K562 (cell line): Measurements from ENCODE around the gene EME1. TPM values are rescaled to one million over a fixed set of nuclear protein-coding genes. Genes with fewer than 3 reads are reported as not detected.

Experiments
- CAMTA2 ChIP-seq: fragments of 250-450 bp; sonication (Bioruptor Pico); conservative IDR thresholded peaks from 2 replicates; pipeline ENCODE4 v1.5.1; 2022
- EGR1 ChIP-seq: fragments of 450-650 bp; conservative IDR thresholded peaks from 2 replicates; pipeline ENCODE4 v1.6.1; 2017; ENCODE audit warnings: mild to moderate bottlenecking
- FOXK1 ChIP-seq: sonication (generic); formaldehyde crosslinking; IDR thresholded peaks from 2 replicates; pipeline ENCODE4 v1.8.0; 2022; ENCODE audit warnings: missing genetic modification reagents, mild to moderate bottlenecking, borderline replicate concordance
- HMGN3 ChIP-seq: IDR thresholded peaks from 2 replicates; pipeline ENCODE4 v1.6.1; 2011; ENCODE audit warnings: borderline replicate concordance, low read depth, mild to moderate bottlenecking, mixed read lengths, low read length; ENCODE audit not compliant: insufficient read length; ENCODE audit errors: extremely low read depth
- HNRNPLL ChIP-seq: fragments of 200-400 bp; formaldehyde crosslinking; IDR thresholded peaks from 2 replicates; pipeline ENCODE4 v1.6.1; 2017; ENCODE audit warnings: low read length, low read depth, mild to moderate bottlenecking; ENCODE audit not compliant: poor library complexity, severe bottlenecking
- KHSRP ChIP-seq: fragments of 450-650 bp; IDR thresholded peaks from 2 replicates; pipeline ENCODE4 v1.6.1; 2017
- MYBL2 ChIP-seq, 2 experiments: fragments of 450-650 bp in 1 of 2; sonication (generic) in 1 of 2; formaldehyde crosslinking in 1 of 2; IDR thresholded peaks; 2 replicates each; pipeline versions ENCODE4 v1.6.1 to v1.8.1; 2017 to 2022; ENCODE audit warnings: borderline replicate concordance in 1 of 2, inconsistent platforms in 1 of 2, low read depth in 1 of 2, mild to moderate bottlenecking in 1 of 2, missing genetic modification reagents in 1 of 2, moderate library complexity in 1 of 2
- OTX1 ChIP-seq: fragments of 450-650 bp; formaldehyde crosslinking; IDR thresholded peaks from 2 replicates; pipeline ENCODE4 v1.4.0; 2022; ENCODE audit warnings: mild to moderate bottlenecking
- PHTF2 ChIP-seq: fragments of 250-450 bp; sonication (Bioruptor Pico); IDR thresholded peaks from 2 replicates; pipeline ENCODE4 v1.5.0; 2021; ENCODE audit warnings: mild to moderate bottlenecking
- POLR2A ChIP-seq: fragments of 450-650 bp; conservative IDR thresholded peaks from 2 replicates; pipeline ENCODE4 v1.6.1; 2016
- POLR2B ChIP-seq: fragments of 450-650 bp; IDR thresholded peaks from 2 replicates; pipeline ENCODE4 v1.6.1; 2018; ENCODE audit warnings: low read depth; ENCODE audit not compliant: partially characterized antibody
- PYGO2 ChIP-seq: fragments of 450-650 bp; IDR thresholded peaks from 2 replicates; pipeline ENCODE4 v1.6.1; 2016; ENCODE audit warnings: mild to moderate bottlenecking, missing genetic modification characterization, moderate library complexity, missing compliant biosample characterization
- SNIP1 ChIP-seq: fragments of 450-650 bp; IDR thresholded peaks from 2 replicates; pipeline ENCODE4 v1.7.1; 2017; ENCODE audit warnings: low read depth, mild to moderate bottlenecking
- SREBF1 ChIP-seq: fragments of 150-350 bp; IDR thresholded peaks from 2 replicates; pipeline ENCODE4 v1.6.1; 2014; ENCODE audit warnings: antibody characterized with exemption, low read depth, low read length, borderline replicate concordance
- SRSF9 ChIP-seq: fragments of 200-400 bp; formaldehyde crosslinking; IDR thresholded peaks from 2 replicates; pipeline ENCODE4 v1.6.1; 2017; ENCODE audit warnings: low read depth, low read length, borderline replicate concordance
- STAG1 ChIP-seq: sonication (generic); formaldehyde crosslinking; IDR thresholded peaks from 2 replicates; pipeline ENCODE4 v1.5.0; 2020; ENCODE audit warnings: missing genetic modification reagents, borderline replicate concordance
- TRIM28 ChIP-seq: fragments of 450-650 bp; IDR thresholded peaks from 2 replicates; pipeline ENCODE4 v1.6.1; 2017
- ZNF12 ChIP-seq: sonication (generic); formaldehyde crosslinking; IDR thresholded peaks from 2 replicates; pipeline ENCODE4 v1.4.0; 2020; ENCODE audit warnings: mild to moderate bottlenecking, missing genetic modification reagents
- ZNF224 ChIP-seq: sonication (generic); formaldehyde crosslinking; IDR thresholded peaks from 2 replicates; pipeline ENCODE4 v1.8.0; 2022; ENCODE audit warnings: mild to moderate bottlenecking, missing genetic modification reagents
- polyA plus RNA-seq, 8 experiments: library from polyadenylated mRNA; depleted of rRNA in 4 of 8; stranded (reverse) in 5 of 8; unstranded in 3 of 8; fragments of >200 nt; fragmentation: Nextera tagmentation in 2 of 8; fragmentation: Illumina TruSeq in 1 of 8; extraction: Ambion mirVana in 2 of 8; extraction: Trizol in 1 of 8; gene quantifications; 2 replicates each; pipeline versions ENCODE4 v1.2.1 to v1.2.3, GENCODE V29; 2011 to 2014; ENCODE audit warnings: inconsistent platforms in 1 of 8, missing spikeins in 1 of 8
- total RNA-seq, 7 experiments: library from RNA; depleted of rRNA in 6 of 7; stranded (reverse); fragments of >200 nt in 6 of 7; fragmentation: Illumina TruSeq in 2 of 7; extraction: Trizol in 2 of 7; gene quantifications; 2 replicates each; pipeline versions ENCODE4 v1.2.1 to v1.2.3, GENCODE V29; 2011 to 2021; ENCODE audit warnings: low replicate concordance in 1 of 7
- TF ChIP-seq, protein P1 (sequence below), 2 experiments: fragments of 450-650 bp in 1 of 2; IDR thresholded peaks; 2 replicates each; pipeline ENCODE4 v1.6.1; 2011 to 2017; ENCODE audit warnings: low read depth in 2 of 2, antibody characterized with exemption in 1 of 2, borderline replicate concordance in 1 of 2, low read length in 1 of 2, mild to moderate bottlenecking in 1 of 2, mixed read lengths in 1 of 2; ENCODE audit not compliant: control insufficient read depth in 1 of 2
- TF ChIP-seq, protein P2 (sequence below): IDR thresholded peaks from 2 replicates; pipeline ENCODE4 v1.6.1; 2014; ENCODE audit warnings: antibody characterized with exemption
- TF ChIP-seq, protein P3 (sequence below), 3 experiments: IDR thresholded peaks in 2 of 3; conservative IDR thresholded peaks in 1 of 3; 2 replicates each; pipeline ENCODE4 v1.5.1; 2011 to 2012; ENCODE audit warnings: low read length in 3 of 3, mild to moderate bottlenecking in 3 of 3, control low read depth in 2 of 3, improper control_type of control experiment in 1 of 3, inconsistent platforms in 1 of 3, low read depth in 1 of 3, mixed read lengths in 1 of 3, moderate library complexity in 1 of 3; ENCODE audit not compliant: insufficient read depth in 2 of 3

Gene EME1
- total and polyA plus RNA-seq, 9 of the 15 experiments (the other 6 are each of a cell fraction or from before 2014, with no cell fraction given): 14.6 to 44.1 (median 24.0) TPM

DNA sequence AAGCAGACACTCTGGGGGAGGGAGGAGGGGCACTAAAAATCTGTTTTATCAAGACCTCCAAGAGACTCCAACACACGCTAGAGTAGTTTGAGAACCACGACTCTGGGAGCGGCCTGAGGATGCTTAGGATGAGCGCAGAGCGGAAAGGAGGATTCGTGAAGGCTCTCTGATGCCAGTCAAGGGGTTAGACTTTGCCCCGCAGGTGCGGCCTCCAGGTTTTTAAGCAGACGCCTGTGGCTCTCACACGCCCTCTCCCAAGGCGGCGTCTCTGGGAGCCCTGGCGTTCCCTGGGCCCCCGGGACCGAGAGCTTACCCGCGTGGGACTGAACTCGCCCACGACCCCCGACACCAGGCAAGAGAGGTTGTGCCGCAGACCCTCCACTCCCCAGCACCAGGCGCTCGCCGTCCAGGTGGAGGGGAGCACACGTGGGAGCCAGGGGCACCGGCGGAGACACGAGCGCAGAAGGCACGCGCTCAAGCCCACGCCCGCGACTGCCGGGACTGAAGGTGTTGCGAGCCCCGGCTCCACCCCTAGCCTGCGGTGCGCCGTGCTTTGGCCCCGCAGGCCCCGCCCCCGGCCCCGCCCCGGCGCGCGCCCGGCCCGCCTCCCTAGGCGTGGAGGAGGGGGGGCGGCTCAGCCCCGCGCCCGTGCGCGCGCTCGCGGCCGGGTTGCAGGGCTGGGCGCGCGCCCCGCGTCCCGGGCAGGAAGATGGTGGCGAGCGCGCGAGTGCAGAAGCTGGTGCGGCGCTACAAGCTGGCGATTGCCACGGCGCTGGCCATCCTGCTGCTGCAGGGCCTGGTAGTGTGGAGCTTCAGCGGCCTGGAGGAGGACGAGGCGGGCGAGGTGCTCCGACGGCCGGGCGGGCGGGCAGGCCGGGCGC, 27.4 kb upstream of the EME1 start, which contains the start of gene XYLT2 (continued):
- TF ChIP-seq FOXK1 (CRISPR knock-in tag) (no peak), OTX1 (CRISPR knock-in tag) (no peak), KHSRP (no peak), TRIM28 (no peak), EGR1 (peak; percentile 58), PYGO2 (no peak), SREBF1 (no peak), STAG1 (no peak), CAMTA2 (no peak), POLR2B (peak; percentile 34), HNRNPLL (no peak), ZNF12 (CRISPR knock-in tag) (no peak), ZNF224 (CRISPR knock-in tag) (no peak), MYBL2 (IDR thresholded peaks at IDR 0.05; ENCODE audit: low read depth) (no peak), MYBL2 (CRISPR knock-in tag; IDR thresholded peaks at IDR 0.05; ENCODE audit: borderline replicate concordance) (no peak), HMGN3 (no peak), SNIP1 (no peak), POLR2A (peak; percentile 75), PHTF2 (no peak), SRSF9 (no peak)
- TF ChIP-seq, protein P1, sequence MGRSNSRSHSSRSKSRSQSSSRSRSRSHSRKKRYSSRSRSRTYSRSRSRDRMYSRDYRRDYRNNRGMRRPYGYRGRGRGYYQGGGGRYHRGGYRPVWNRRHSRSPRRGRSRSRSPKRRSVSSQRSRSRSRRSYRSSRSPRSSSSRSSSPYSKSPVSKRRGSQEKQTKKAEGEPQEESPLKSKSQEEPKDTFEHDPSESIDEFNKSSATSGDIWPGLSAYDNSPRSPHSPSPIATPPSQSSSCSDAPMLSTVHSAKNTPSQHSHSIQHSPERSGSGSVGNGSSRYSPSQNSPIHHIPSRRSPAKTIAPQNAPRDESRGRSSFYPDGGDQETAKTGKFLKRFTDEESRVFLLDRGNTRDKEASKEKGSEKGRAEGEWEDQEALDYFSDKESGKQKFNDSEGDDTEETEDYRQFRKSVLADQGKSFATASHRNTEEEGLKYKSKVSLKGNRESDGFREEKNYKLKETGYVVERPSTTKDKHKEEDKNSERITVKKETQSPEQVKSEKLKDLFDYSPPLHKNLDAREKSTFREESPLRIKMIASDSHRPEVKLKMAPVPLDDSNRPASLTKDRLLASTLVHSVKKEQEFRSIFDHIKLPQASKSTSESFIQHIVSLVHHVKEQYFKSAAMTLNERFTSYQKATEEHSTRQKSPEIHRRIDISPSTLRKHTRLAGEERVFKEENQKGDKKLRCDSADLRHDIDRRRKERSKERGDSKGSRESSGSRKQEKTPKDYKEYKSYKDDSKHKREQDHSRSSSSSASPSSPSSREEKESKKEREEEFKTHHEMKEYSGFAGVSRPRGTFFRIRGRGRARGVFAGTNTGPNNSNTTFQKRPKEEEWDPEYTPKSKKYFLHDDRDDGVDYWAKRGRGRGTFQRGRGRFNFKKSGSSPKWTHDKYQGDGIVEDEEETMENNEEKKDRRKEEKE (IDR thresholded peaks at IDR 0.05; ENCODE audit: borderline replicate concordance in 1 of 2, control insufficient read depth in 1 of 2, low read depth in 2 of 2, low read length in 1 of 2): no peak
- TF ChIP-seq, protein P2, sequence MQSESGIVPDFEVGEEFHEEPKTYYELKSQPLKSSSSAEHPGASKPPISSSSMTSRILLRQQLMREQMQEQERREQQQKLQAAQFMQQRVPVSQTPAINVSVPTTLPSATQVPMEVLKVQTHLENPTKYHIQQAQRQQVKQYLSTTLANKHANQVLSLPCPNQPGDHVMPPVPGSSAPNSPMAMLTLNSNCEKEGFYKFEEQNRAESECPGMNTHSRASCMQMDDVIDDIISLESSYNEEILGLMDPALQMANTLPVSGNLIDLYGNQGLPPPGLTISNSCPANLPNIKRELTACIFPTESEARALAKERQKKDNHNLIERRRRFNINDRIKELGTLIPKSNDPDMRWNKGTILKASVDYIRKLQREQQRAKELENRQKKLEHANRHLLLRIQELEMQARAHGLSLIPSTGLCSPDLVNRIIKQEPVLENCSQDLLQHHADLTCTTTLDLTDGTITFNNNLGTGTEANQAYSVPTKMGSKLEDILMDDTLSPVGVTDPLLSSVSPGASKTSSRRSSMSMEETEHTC: no peak
- TF ChIP-seq, protein P3, sequence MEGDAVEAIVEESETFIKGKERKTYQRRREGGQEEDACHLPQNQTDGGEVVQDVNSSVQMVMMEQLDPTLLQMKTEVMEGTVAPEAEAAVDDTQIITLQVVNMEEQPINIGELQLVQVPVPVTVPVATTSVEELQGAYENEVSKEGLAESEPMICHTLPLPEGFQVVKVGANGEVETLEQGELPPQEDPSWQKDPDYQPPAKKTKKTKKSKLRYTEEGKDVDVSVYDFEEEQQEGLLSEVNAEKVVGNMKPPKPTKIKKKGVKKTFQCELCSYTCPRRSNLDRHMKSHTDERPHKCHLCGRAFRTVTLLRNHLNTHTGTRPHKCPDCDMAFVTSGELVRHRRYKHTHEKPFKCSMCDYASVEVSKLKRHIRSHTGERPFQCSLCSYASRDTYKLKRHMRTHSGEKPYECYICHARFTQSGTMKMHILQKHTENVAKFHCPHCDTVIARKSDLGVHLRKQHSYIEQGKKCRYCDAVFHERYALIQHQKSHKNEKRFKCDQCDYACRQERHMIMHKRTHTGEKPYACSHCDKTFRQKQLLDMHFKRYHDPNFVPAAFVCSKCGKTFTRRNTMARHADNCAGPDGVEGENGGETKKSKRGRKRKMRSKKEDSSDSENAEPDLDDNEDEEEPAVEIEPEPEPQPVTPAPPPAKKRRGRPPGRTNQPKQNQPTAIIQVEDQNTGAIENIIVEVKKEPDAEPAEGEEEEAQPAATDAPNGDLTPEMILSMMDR (IDR thresholded peaks at IDR 0.05 in 2 of 3, conservative IDR thresholded peaks at IDR 0.05 in 1 of 3; ENCODE audit: insufficient read depth in 2 of 3, low read depth in 1 of 3, low read length in 3 of 3): no peak
